ENCODE data around the gene LIN28B.
"Not testable (repeated sequence)": the region's sequence is repeated elsewhere in the genome, so short reads cannot be mapped to it uniquely, and the experiment has no call there.

The LIN28B gene

DNA sequence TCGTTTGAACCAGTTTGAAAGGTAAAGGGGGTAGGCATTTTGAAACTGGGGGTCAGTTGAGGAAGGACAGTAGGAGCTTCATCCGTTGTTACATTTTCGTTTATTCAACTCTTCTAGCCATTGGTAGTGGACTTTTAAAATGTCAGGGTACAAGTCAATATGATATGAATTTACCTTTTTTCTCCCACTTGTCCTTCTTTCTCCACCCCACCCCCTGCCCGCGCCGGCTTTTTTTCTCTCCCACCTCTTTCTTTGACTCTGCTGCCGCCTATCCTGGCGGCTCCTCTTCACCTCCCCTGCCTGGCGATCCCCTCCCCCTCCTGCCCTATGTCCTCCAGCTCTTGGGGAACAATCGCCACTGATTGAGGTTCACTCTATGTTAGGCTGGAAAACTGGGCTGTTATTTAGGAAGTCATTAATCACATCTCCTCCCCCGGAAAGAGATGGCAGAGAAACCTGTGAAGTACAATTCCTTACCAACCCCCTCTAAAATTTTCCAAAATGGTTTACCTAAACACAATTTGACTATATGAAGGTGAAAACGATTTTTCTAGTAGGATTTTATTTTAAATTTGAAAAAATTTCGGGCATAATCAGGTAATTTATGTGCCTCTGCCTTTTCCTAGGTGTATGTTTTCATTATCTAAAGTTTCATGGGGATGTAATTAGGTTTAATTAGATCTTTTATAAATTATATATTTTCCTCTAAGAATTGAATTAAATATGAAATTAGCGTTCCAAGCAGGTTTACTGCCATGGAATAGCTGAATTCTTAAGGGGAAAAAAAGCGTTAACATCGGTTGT lies 778 bp upstream of the LIN28B start:
- no peak for DNase-seq (ENCODE audit: low read depth)

GRCh38 chr6:104957301-104958177 lies 632 bp downstream of the LIN28B start:
- DNase-seq (ENCODE audit: low read depth) = no peak

GRCh38 chr6:104958178-104959025 lies 1.5 kb downstream of the LIN28B start:
- DNase-seq (ENCODE audit: low read depth) = no peak

DNA sequence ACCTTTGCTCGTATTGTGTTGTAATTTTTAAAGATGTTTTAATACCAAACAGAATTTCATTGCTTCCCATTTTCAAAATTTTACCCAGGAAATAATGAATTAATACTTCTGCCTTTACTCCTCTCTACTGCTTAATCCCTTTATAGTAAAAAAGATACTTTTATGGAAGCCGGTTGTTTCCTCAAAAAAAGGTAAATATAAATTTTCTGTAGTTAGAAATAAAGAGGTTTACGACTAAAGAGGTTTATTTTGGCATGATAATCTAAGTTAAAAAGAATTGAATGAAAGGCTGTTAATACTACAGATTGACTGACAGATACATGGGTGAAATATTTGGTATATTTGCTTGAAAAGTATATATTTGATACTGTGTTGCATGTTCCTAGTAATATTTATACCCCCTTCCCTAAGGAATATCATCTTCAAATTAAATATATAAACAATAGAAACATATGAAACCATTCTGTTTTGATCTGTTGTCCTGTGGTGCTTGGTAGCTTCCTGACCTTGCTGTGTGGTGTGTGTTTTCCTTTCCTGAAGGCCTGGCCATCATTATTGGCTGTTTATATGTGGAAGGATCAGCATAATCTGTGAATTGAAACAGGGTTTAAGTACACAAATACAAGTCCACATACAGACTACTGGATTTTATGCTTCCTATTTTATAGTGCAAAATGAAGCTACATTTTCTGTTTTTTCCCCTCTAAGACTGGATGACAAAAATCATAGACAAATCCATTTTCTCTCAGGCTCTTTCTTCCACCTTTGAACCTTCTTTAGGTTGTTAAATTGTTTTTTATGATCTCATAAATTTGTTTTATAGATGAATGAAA lies 2.3 kb downstream of the LIN28B start:
- no peak for DNase-seq (ENCODE audit: low read depth)

DNA sequence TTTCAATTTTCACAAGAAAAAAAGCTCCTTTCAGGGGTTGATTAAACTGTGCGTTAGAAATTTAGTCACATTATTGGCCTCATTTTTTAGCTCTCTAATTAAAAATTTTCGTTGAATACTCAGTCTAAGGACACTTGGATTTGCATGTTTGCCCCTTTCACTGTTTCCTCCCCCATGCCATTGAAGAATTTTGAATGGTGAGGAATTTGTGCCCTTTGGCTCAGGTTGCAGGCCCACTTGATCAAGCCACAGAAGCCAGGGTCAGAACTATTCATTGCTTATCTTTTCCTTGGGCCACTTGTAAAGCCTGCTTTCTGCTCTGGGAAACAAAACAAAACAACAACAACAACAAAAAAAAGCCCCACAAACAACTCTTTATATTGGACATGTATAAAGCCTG lies 12.2 kb downstream of the LIN28B start:
- DNase-seq (ENCODE audit: low read depth) = no peak

- DNase-seq (ENCODE audit: low read depth) = no peak
Observed at GRCh38 chr6:104969785-104970581, 13.1 kb downstream of the LIN28B start.

GRCh38 chr6:104973404-104973803 lies 16.5 kb downstream of the LIN28B start:
- DNase-seq (ENCODE audit: low read depth) = no peak

DNA sequence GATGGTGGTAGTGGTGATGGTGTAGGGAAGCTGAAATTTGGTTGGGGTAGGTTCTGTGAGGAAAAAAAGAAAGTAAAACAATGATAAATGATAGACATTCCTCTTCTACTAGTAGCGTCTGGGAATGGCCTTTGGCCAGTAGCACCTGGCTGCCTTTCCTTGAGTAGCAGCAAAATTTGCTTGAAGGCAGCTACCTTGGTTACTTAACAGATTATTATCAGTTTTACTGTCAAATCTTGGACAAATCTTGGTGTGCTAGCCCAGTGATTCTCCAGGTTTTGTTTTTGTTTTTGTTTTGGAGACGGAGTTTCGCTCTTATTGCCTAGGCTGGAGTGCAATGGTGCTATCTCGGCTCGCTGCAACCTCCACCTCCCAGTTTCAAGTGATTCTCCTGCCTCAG lies 26.4 kb downstream of the LIN28B start:
- DNase-seq (ENCODE audit: low read depth) = no peak

GRCh38 chr6:104983776-104984175 lies 26.9 kb downstream of the LIN28B start:
- DNase-seq (ENCODE audit: low read depth) = no peak

- DNase-seq (ENCODE audit: low read depth) = no peak
Observed at GRCh38 chr6:104984831-104985230, 27.9 kb downstream of the LIN28B start.

GRCh38 chr6:104985875-104986274 lies 29.0 kb downstream of the LIN28B start:
- not testable (repeated sequence) for DNase-seq (ENCODE audit: low read depth)

- DNase-seq (ENCODE audit: low read depth) = no peak
Observed at GRCh38 chr6:104986625-104987024, 29.7 kb downstream of the LIN28B start.

DNA sequence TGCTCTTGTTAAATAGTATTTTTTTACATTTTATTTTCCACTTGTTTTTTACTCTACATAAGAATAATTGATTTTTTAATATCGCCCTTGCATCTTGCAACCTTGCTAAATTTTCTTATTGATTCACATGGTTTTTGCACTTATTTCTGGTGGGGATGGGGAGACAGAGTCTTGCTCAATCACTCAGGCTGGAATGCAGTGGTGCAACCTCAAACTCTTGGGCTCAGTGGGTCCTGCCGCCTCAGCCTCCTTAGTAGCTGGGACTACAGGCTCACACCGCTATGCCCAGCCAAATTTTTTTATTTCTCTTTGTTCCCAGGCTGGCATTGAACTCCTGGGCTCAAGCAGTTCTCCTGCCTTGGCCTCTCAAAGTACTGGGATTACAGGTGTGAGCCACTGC lies 30.3 kb downstream of the LIN28B start:
- no peak for DNase-seq (ENCODE audit: low read depth)

DNA sequence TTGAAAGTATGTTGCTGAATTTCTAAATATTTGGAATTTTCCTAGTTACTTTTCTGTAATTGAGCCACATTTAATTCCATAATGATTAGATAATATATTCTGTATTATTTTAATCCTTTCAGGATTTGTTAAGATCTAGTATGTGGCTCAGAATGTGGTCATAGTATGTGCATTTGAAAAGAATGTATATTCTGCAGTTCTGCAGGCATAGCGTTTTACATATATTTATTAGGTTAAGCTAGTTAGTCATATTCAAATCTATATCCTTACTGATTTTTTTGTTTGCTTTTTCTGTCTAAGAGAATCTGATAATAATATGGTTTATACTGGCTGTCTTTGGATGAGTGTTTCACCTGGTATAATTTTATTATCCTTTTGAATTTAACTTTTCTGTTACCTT lies 33.2 kb downstream of the LIN28B start:
- no peak for DNase-seq (ENCODE audit: low read depth)

DNA sequence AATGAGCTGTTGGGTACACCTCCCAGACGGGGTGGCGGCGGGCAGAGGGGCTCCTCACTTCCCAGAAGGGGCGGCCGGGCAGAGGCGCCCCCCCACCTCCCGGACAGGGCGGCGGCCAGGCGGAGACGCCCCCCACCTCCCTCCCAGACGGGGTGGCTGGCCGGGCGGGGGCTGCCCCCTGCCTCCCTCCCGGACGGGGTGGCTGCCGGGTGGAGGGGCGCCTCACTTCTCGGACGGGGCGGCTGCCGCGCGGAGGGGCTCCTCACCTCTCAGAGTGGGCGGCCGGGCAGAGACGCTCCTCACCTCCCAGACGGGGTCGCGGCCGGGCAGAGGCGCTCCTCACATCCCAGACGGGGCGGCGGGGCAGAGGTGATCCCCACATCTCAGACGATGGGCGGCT lies 34.2 kb downstream of the LIN28B start:
- not testable (repeated sequence) for DNase-seq (ENCODE audit: low read depth)

DNA sequence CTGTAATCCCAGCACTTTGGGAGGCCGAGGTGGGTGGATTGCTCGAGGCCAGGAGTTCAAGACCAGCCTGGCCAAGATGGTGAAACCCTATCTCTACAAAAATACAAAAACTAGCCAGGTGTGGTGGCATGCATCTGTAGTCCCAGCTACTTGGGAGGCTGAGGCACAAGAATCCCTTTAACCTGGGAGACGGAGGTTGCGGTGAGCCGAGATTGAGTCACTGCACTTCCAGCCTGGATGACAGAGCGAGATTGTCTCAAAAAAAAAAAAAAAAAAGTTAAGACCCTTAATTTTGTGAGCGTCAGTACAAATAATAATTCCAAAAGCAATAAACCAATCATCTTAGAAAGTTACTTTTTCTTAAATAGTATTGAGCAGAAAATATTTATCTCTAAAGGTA lies 36.7 kb downstream of the LIN28B start:
- DNase-seq (ENCODE audit: low read depth) = not testable (repeated sequence)

DNA sequence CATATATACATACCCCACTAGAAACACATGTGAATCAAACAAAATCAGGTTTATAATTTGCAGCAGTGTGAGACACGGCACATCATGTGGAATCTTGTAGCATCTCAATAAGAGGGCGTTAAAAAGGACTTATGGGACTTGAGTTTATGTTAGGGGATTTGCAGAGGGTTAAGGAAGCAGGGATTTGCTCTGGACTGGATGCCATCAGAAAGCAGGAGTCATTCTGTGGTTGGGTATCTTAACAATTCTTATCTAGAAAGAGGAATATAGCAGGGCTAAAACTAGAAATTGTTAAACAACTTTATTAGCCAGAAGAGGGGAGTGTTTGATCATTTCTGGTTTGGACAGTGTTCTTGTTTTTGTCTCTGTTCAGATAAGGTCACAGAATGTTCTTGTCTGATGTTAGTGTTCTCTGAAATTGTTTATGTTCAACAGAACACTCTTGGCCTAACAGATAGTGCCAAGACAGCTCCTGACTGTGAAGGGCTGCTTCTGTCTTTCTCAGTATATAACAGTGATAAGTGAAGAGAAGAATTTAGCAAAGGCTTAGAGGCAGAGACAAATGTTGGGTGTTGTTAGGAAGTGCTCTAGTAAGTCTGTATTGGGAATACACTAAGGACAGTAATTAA lies 39.2 kb downstream of the LIN28B start:
- peak; percentile 3 for DNase-seq (ENCODE audit: low read depth)

- no peak for DNase-seq (ENCODE audit: low read depth)
Observed at GRCh38 chr6:105001063-105001462, 44.2 kb downstream of the LIN28B start.

DNA sequence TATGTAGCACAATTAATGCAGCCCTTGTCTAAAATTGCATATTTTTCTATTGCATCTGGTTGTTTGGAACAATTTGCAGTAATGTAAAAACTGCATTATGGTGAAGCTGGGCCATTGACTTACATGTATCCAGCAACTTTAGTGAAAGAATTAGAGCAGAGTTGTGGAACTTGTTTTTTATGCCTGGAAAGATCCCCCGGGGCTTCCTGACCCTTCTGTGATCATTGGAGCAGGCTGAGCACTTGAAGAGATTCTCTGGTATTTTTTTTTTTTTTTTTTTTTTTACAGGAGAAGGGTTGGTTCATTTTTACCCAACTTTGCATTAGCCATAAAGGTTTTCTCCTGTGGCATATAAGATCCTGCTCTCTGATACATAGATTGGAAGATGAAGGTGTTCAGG lies 45.0 kb downstream of the LIN28B start:
- no peak for DNase-seq (ENCODE audit: low read depth)

- no peak for DNase-seq (ENCODE audit: low read depth)
Observed at GRCh38 chr6:105005451-105005850, 48.5 kb downstream of the LIN28B start.
